ENCODE measurements around the gene CPA4.

- TF ChIP-seq CTCF (IDR thresholded peaks at IDR 0.05) (no peak), POLR2AphosphoS5 (IDR thresholded peaks at IDR 0.05) (no peak), POLR2A (IDR thresholded peaks at IDR 0.05) (no peak), EP300 (IDR thresholded peaks at IDR 0.05; ENCODE audit: low read depth) (no peak)
Measured at GRCh38 chr7:130365511-130366441, 72.8 kb downstream of the CPA4 start.

Measured in transverse colon (tissue), 4 donors.